HT1080 (cell line): ENCODE measurements around the gene ZC3H14. TPM values are rescaled to one million over a fixed set of nuclear protein-coding genes. Genes with fewer than 3 reads are reported as not detected.

Experiments
- DNase-seq: peaks from one replicate; pipeline ENCODE4 v3.0.0-alpha.2; 2015; ENCODE audit warnings: low read depth
- total RNA-seq: library from RNA; depleted of rRNA; stranded (reverse); fragments of >200 nt; shearing (Covaris generic); gene quantifications from 2 replicates; pipeline ENCODE4 v1.2.3, GENCODE V29; 2014

ZC3H14 gene
- total RNA-seq, 1 experiment from 2014 or later: 78.4 TPM

DNA sequence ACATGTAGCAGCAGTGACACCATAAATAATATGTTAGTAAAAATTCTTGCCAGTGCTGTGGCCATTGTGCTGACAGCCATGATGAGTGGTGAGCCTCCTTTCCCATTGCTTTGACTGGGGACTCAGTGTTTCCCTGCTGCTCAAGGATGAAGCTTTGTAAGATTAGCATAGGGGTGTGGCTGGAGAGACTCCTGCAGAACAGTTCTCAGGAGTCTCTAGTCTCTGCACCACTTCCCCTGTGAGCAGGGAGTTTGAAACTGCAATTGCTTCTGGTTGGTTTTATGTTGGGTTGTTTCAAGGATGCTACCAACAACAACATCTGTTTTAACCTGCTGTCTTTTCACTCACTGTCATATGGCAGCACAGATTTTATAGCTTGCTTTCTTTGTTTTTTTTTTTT is 41.4 kb downstream of the ZC3H14 start:
- DNase-seq: no peak

GRCh38 chr14:88605594-88605993 is 42.8 kb downstream of the ZC3H14 start:
- DNase-seq: no peak

- DNase-seq: no peak
These were observed 45.0 kb downstream of the ZC3H14 start for GRCh38 chr14:88607829-88608228.

DNA sequence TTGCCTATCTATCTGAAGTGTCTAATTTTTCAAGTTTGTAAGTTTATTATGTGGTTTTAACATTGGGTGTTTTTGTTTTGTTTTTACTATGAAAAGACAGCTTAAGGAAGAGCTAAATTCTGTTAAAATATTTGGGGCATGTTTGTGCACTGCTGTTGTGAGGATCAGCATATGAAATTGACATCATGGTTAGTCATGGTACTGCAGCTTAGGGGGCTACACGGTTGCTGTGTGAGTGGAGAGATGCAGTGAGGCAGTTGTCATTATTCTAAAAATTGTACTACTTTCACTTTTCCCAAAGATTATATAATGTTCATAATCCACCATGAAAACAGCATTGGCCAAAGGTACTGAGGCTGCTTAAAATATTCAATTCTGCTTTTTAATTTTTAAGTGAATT is 49.0 kb downstream of the ZC3H14 start:
- DNase-seq: peak; percentile 12

DNA sequence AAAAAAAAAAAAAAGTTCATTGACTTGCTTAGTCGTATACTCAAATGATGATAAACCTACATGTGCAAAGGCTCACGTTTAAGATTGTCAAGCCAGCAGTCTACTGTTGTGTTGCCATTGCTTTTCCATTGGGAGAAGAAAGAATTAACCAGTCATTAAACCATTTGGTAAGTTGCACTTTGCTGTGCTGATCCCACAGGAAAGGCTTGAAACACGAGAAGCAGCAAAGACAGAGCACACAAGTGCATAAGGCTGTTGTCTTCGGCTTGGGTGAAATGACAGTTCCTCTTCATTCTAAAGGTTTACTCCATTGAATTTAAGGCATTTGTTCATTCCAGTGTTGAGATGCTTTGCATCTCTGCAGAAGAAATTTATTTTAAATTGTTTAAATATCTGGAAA is 50.1 kb downstream of the ZC3H14 start:
- peak; percentile 39 for DNase-seq

GRCh38 chr14:88613552-88614010 is 50.7 kb downstream of the ZC3H14 start:
- DNase-seq: peak; percentile 94

DNA sequence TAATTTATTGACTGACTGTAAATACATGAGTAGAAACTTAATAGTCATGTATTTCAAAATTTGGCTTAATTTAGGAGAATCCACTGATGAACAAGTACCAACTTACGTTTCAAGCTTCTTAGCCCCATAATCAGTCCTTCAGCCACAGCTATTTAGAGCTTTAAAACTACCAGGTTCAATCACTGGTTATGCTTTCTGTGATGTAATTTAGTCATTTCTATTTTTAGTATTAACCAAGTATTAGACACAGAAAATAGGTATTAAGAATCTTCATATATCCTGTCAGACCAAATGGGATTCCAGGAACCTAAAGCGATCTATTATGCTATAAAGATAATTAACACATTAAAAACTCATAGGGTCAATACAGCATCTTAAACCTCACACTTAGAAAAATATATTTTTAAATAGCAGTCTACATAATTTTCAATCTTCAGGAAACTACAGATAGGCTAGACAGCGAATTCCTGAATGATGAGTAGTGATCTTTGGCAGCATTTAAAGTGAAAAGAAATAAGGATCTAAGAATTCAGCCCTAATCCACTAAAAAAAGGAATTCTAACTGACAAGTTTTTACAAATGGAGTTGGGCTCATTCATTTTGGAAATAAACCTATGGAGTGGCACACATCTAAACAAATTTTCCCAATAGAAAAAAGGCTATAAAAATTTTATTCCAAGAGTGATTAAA is 51.5 kb downstream of the ZC3H14 start:
- peak; percentile 66 for DNase-seq

DNA sequence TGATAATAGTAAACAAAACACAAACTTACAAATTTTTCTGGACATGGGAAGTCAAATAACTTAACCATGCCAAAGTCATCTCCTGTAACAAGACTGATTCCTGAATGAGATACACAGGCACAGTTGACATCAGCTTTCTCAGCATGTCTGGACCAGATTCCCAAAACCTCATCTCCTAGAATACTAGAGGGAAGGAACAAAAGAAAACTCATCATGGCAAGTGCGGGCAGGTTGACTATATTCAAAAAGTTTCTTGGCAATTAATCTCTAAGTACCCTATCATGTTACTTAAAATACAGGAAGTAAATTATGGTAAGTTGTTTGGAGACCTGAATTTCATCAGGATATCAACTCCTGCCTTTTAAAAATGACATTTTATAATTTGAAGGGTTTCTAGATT is 53.9 kb downstream of the ZC3H14 start:
- DNase-seq: no peak

DNA sequence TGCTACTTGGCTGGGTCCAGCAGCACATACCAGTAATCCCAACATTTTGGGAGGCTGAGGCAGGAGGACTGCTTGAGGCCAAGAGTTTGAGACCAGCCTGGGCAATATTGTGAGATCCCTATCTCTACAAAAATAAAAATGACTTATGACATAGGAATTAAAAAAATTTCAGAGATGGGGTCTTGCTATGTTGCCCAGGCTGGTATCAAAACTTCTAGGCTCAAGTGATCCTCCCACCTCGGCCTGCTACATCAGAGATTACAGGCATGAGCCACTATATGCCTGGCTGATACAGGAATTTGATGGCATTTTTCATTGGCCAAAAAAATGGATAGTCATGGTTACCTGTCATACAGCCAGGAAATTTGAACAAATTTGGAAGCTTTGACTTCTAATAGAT is 54.6 kb downstream of the ZC3H14 start:
- no peak for DNase-seq

DNA sequence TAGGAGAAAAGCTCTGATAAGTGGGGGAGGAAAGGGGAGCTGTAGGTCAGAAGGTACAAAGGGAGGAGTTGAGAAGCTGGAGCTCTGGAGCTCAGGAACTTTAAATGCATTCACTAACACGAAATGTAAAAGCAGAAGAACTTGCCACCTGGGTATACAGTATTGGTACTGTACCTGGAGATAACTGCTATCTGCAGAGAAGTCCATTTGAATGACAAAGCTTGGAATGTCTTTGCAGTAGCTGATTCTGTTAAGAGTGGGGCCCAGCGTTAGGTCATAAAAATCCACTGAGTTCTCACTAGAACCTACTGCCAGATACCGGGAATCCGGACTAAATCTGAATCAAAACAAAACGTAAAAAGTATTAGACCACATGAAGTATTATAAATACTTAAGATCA is 55.6 kb downstream of the ZC3H14 start:
- no peak for DNase-seq

DNA sequence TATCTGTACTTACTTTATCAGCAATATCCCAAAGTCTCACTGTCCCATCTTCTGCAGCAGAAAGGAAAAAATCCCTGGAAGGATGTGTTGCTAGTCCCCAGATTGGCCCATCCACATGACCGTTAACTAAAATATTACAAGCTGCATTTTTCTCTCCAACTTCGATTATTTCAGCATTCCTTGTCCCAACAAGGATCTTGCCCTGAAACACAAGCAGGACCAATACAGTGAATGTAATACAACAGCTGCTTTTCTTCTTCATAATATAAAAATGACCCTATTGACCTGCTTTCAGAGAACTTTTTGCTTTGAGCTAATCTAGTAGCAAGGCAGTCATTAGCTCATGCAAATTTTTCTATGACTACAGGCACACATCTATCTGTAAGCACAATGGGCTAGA is 58.3 kb downstream of the ZC3H14 start:
- no peak for DNase-seq

DNA sequence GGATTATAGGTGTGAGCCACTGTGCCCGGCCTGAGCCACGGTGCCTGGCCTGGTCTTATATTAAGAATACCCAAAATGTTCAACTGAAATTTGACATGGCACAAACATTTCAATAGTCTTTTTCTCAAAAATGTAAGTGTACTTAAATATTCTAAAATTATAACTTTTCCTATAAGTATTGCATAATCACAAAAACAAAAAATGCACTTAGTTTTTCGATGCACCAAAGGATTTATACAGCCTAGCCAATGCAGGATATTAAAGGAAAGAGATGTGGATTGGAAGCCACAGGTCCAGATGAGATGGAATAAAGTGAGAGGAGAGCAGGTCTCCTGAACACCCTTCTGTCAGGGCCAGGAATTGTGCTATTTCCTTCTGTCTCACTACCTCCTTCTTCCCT is 62.8 kb downstream of the ZC3H14 start:
- DNase-seq: no peak

GRCh38 chr14:88628033-88628432 is 65.2 kb downstream of the ZC3H14 start:
- DNase-seq: no peak

GRCh38 chr14:88628462-88628861 is 65.6 kb downstream of the ZC3H14 start:
- DNase-seq: no peak

- DNase-seq: peak; percentile 45
These were observed 67.7 kb downstream of the ZC3H14 start for GRCh38 chr14:88630565-88630964.

GRCh38 chr14:88631091-88631490 is 68.3 kb downstream of the ZC3H14 start:
- no peak for DNase-seq

DNA sequence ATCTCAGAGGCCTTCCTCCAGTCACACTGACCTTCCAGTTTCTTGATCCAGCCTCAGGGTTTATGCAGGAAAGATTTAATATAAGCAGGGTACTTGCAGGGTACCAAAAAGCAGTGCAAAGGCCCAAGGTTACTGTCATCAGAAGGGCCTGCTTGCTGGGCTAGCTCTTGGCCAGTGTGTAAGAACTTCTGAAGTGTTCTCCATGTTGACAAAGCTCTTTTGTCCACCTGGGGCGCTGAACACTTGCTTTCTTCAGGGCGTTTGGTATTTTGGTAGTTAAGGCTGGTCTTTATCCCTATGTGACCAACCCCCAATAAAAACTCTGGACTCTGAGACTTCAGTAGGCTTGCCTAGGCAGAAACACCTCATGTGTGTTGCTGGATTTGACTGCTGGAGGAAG is 69.7 kb downstream of the ZC3H14 start:
- DNase-seq: no peak

- DNase-seq: no peak
These were observed 76.4 kb downstream of the ZC3H14 start for GRCh38 chr14:88639221-88639620.

DNA sequence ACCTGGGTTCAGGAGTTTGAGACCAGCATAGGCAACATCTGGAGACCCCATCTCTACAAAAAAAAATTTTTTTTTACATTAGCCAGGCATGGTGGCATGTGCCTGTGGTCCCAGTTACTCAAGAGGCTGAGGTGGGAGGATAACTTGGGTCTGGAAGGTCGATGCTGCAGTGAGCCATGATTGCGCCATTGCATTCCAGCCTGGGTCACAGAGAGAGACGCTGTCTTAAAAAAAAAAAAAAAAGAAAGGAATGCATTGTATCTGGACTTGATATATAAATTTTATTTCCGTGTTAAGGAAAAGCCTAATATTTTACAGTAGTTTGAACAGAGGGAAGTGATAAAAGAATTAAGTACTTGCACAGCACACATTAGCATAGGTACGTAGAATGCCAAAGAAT is 97.2 kb downstream of the ZC3H14 start:
- no peak for DNase-seq

- peak; percentile 59 for DNase-seq
These were observed 104.9 kb downstream of the ZC3H14 start for GRCh38 chr14:88667555-88668273.

DNA sequence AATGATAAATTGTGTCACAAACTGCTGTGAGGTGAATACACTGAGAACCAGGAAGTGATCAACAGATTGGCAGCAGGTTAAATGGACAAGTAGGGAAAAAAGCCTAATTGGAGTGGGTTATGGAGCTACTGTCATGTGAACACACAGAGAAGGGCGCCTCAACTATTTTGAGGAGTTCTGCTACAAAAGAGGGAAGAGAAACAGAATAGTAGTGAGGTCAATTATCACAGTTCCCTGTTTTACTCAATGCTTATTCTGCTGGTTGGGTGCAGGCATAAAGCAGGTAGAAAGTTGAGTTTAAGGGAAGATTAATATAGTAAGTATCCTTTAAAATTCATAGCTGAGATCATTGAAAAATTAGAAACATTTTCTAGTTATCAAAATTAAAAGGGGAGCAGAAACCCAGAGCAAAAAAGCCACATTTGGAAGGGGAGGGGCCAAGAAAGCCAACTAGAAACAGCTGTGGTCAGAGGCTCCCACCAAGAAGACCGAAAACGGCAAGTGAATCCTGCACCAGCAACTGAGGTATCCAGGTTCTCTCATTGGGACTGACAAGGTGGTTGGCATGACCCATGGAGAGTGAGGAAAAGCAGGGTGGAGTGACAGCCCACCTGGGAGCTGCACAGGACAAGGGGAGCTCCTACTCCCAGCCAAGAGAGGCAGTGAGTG is 105.7 kb downstream of the ZC3H14 start:
- DNase-seq: no peak

- DNase-seq: no peak
These were observed 106.5 kb downstream of the ZC3H14 start for GRCh38 chr14:88669346-88669745.
